A673 (cell line): ENCODE data around the gene KDF1. TPM values are rescaled to one million over a fixed set of nuclear protein-coding genes. Genes with fewer than 3 reads are reported as not detected.

Source experiments
- BruUV-seq: library from RNA; stranded (reverse); fragments of 400-500 nt; replicated peaks from 2 replicates; lab custom pipeline; 2021; lab: Mats Ljungman, UMichigan
- CTCF ChIA-PET: fragments of 300-600 bp; sonication (Branson Sonifier 250); formaldehyde crosslinking; loops from one replicate; lab custom pipeline; 2022; ENCODE audit warnings: antibody characterized with exemption; lab: Charles Lee
- POLR2A ChIA-PET: fragments of 300-600 bp; sonication (Branson Sonifier 250); formaldehyde crosslinking; loops from one replicate; lab custom pipeline; 2022; ENCODE audit warnings: antibody characterized with exemption; ENCODE audit not compliant: low non-redundant PET; lab: Charles Lee
- DNase-seq: peaks from one replicate; pipeline ENCODE4 v3.0.0-alpha.2; 2015; ENCODE audit warnings: low spot score
- H3K27ac ChIP-seq: fragments of 200-600 bp; sonication (generic); 2 replicates; pipeline ENCODE4 v1.5.1; 2016; ENCODE audit warnings: mixed run types, low read depth, mild to moderate bottlenecking, mixed read lengths, antibody characterized with exemption, low read length; ENCODE audit not compliant: poor library complexity, severe bottlenecking
- H3K27me3 ChIP-seq: fragments of 200-600 bp; sonication (generic); replicated peaks from 2 replicates; pipeline ENCODE4 v1.6.1; 2017; ENCODE audit warnings: mixed run types, low read depth, mild to moderate bottlenecking, mixed read lengths, antibody characterized with exemption, low read length; ENCODE audit not compliant: insufficient read depth, poor library complexity
- H3K36me3 ChIP-seq: fragments of 200-600 bp; sonication (generic); 2 replicates; pipeline ENCODE4 v1.6.1; 2016; ENCODE audit warnings: mixed run types, mild to moderate bottlenecking, mixed read lengths, antibody characterized with exemption, low read length; ENCODE audit not compliant: insufficient read depth, poor library complexity, severe bottlenecking
- H3K4me1 ChIP-seq: fragments of 200-600 bp; sonication (generic); 2 replicates; pipeline ENCODE4 v1.6.1; 2017; ENCODE audit warnings: mixed run types, mild to moderate bottlenecking, mixed read lengths, antibody characterized with exemption, low read length; ENCODE audit not compliant: insufficient read depth, poor library complexity, severe bottlenecking
- H3K4me3 ChIP-seq: fragments of 200-600 bp; sonication (generic); 2 replicates; pipeline ENCODE4 v1.5.1; 2016; ENCODE audit warnings: low read depth, mixed run types, mild to moderate bottlenecking, mixed read lengths, low read length; ENCODE audit not compliant: poor library complexity, severe bottlenecking
- H3K9me3 ChIP-seq: fragments of 200-600 bp; sonication (generic); 2 replicates; pipeline ENCODE4 v1.6.1; 2016; ENCODE audit warnings: mixed run types, low read depth, mild to moderate bottlenecking, mixed read lengths, antibody characterized with exemption, low read length; ENCODE audit not compliant: poor library complexity, severe bottlenecking
- EZH2 ChIP-seq: fragments of 200-600 bp; sonication (generic); IDR thresholded peaks from 2 replicates; pipeline ENCODE4 v1.6.1; 2017; ENCODE audit warnings: borderline replicate concordance, low read depth, mild to moderate bottlenecking, mixed read lengths, antibody characterized with exemption, low read length; ENCODE audit not compliant: poor library complexity, severe bottlenecking
- intact Hi-C: fragments of 100-400 bp; cut with micrococcal nuclease; formaldehyde crosslinking; loops from one replicate; pipeline ENCODE4 v1.10.0; 2022; ENCODE audit not compliant: unreplicated experiment
- total RNA-seq: library from RNA; stranded (reverse); gene quantifications from 2 replicates; pipeline ENCODE4 v1.2.3, GENCODE V29; 2021
- TF ChIP-seq, protein P1 (sequence below): fragments of 300-800, 200-600 bp; sonication (generic); conservative IDR thresholded peaks from 2 replicates; pipeline ENCODE4 v1.5.1; 2017; ENCODE audit warnings: low read depth, mild to moderate bottlenecking, antibody characterized with exemption, low read length, moderate library complexity, mixed read lengths

Gene KDF1
- total RNA-seq, 1 experiment from 2014 or later: not detected

DNA sequence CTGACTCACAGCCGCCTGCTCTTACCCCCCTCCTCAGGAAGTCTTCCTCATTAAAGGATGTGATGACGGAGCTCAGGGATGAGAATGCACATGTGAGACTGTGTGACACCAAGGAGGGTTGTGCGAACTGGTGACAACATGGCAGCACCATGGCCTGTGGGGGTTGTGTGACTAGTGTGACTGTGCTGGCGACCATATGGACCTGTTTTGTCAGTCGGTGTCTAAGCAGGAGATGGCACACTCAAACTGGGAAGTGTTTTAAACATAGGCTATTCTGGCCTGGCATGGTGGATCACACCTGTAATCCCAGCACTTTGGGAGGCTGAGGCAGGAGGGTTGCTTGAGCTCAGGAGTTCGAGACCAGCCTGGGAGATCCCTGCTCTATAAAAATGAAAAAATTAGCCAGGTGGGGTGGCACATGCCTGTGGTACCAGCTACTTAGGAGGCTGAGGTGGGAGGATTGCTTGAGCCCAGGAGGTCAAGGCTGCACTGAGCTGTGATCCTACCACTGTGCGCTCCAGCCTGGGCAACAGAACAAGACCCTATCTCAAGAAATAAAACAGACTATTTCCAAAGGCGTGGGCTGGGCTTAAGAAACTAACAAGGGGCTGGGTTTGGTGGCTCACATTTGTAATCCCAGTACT lies 40.7 kb upstream of the KDF1 start:
- POLR2A ChIA-PET: no interaction called here
- CTCF ChIA-PET: no interaction called here
- BruUV-seq: no TSS peak
- intact Hi-C loops: no loop called here
- DNase-seq: no peak
- Histone ChIP-seq H3K9me3 (no peaks in the 10 kb centered on the region), H3K4me1 (peaks cover 23% of the 10 kb centered on the region), H3K36me3 (no peaks in the 10 kb centered on the region), H3K4me3 (no peak overlapping the region), H3K27me3 (no peaks in the 10 kb centered on the region), H3K27ac (no peak overlapping the region)
- no peak for TF ChIP-seq EZH2
- TF ChIP-seq, protein P1, sequence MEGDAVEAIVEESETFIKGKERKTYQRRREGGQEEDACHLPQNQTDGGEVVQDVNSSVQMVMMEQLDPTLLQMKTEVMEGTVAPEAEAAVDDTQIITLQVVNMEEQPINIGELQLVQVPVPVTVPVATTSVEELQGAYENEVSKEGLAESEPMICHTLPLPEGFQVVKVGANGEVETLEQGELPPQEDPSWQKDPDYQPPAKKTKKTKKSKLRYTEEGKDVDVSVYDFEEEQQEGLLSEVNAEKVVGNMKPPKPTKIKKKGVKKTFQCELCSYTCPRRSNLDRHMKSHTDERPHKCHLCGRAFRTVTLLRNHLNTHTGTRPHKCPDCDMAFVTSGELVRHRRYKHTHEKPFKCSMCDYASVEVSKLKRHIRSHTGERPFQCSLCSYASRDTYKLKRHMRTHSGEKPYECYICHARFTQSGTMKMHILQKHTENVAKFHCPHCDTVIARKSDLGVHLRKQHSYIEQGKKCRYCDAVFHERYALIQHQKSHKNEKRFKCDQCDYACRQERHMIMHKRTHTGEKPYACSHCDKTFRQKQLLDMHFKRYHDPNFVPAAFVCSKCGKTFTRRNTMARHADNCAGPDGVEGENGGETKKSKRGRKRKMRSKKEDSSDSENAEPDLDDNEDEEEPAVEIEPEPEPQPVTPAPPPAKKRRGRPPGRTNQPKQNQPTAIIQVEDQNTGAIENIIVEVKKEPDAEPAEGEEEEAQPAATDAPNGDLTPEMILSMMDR: no peak

GRCh38 chr1:27000090-27000816 lies 40.0 kb upstream of the KDF1 start:
- Histone ChIP-seq H3K27ac (no peak overlapping the region), H3K4me3 (no peak overlapping the region), H3K9me3 (no peaks in the 10 kb centered on the region), H3K36me3 (no peaks in the 10 kb centered on the region), H3K4me1 (peaks cover 18% of the 10 kb centered on the region), H3K27me3 (peaks cover 2% of the 10 kb centered on the region)
- TF ChIP-seq EZH2: no peak
- TF ChIP-seq, protein P1: no peak
- POLR2A ChIA-PET: no interaction called here
- CTCF ChIA-PET: no interaction called here
- BruUV-seq: no TSS peak
- intact Hi-C loops: no loop called here
- no peak for DNase-seq

DNA sequence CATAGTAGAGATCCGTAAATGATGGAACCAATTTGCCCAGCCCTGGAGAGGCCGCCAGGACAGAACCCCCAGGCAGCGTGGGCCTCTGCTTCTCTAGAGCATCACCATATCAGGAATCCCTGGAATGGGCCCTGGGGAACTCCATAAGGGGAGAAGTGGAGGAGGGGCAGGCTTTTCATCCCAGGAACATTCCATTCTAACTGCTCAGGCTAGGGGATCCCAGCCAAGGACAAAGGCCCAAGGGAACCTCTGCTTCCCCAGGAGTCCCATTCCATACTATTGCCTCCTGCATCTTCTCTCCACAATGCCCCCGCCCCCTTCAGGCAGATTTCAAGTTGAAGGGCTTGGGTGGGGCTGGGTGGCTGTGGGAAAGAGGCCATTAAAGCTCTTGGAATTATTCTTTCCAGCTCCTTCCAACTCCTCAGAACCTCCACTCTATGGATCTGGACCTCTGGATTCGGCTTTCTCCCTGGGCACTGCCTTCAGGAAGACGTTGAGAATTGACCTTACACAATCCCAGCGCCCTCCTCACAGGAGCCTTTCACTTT lies 39.2 kb upstream of the KDF1 start:
- BruUV-seq: no TSS peak
- no peak overlapping the region for H3K4me3 ChIP-seq
- no peaks in the 10 kb centered on the region for H3K9me3 ChIP-seq
- H3K27ac ChIP-seq: no peak overlapping the region
- peaks cover 10% of the 10 kb centered on the region for H3K27me3 ChIP-seq
- DNase-seq: peak; percentile 42
- ChIA-PET CTCF (no interaction called here), POLR2A (no interaction called here)
- peaks cover 20% of the 10 kb centered on the region for H3K4me1 ChIP-seq
- TF ChIP-seq, protein P1: no peak
- no peak for TF ChIP-seq EZH2
- intact Hi-C loops: loop anchor here (5.0 kb wide), 1 partner anchor 283 kb away; no protein-coding TSS in a partner anchor
- H3K36me3 ChIP-seq: no peaks in the 10 kb centered on the region
